K562 (cell line): ENCODE measurements around the gene GLRA3. TPM values are rescaled to one million over a fixed set of nuclear protein-coding genes. Genes with fewer than 3 reads are reported as not detected.

Experiments used
- ATAC-seq: fragments of 200-7000 bp; cut with Tn5 transposase; 3 replicates; pipeline ENCODE4 v1.9.1; 2020; ENCODE audit warnings: moderate library complexity
- BruUV-seq: library from RNA; stranded (reverse); fragments of 400-500 nt; replicated peaks from 2 replicates; lab custom pipeline; 2021; lab: Mats Ljungman, UMichigan
- CTCF ChIA-PET: fragments of 300-600 bp; formaldehyde crosslinking; extraction: SDS; loops from one replicate; lab custom pipeline; 2021; ENCODE audit warnings: low intra/inter-chr PET ratio; lab: Yijun Ruan, JAX
- POLR2A ChIA-PET: fragments of 300-600, 350-650 bp; sonication (Branson Sonifier 250); formaldehyde crosslinking; extraction: SDS; loops from one replicate; lab custom pipeline; 2021; ENCODE audit warnings: antibody characterized with exemption, inconsistent platforms; lab: Yijun Ruan, JAX
- DNase-seq, 4 experiments: peaks; one replicate each; pipeline versions ENCODE4 v3.0.0 to v3.0.0-alpha.2; 2011 to 2018; ENCODE audit warnings: low spot score in 3 of 4, mixed read lengths in 3 of 4; ENCODE audit errors: extremely low read depth in 1 of 4
- FAIRE-seq: peaks from 2 replicates; lab custom pipeline; 2011; peaks lifted over from hg19 to GRCh38; lab: Jason Lieb, UNC
- H2AFZ ChIP-seq: 2 replicates; pipeline ENCODE4 v1.6.0; 2011; ENCODE audit warnings: low read depth, low read length, control low read depth, inconsistent platforms
- H3K27ac ChIP-seq: fragments of 200-600 bp; 3 replicates; pipeline ENCODE4 v1.8.0; 2011; ENCODE audit warnings: low read depth, mild to moderate bottlenecking, control low read depth, inconsistent platforms, low read length, moderate library complexity, mixed read lengths; ENCODE audit errors: extremely low read depth
- H3K27me3 ChIP-seq, 2 experiments: fragments of 300-600 bp in 1 of 2; 2 replicates in 1 of 2; 3 replicates in 1 of 2; pipeline versions ENCODE4 v1.6.0 to v1.8.0; 2011; ENCODE audit warnings: inconsistent platforms in 2 of 2, low read length in 2 of 2, mild to moderate bottlenecking in 1 of 2, mixed read lengths in 1 of 2, moderate library complexity in 1 of 2; ENCODE audit not compliant: control insufficient read depth in 2 of 2, insufficient read depth in 2 of 2
- H3K36me3 ChIP-seq: fragments of 300-600 bp; 3 replicates; pipeline ENCODE4 v1.8.0; 2011; ENCODE audit warnings: mild to moderate bottlenecking, low read length, inconsistent platforms; ENCODE audit not compliant: control insufficient read depth, insufficient read depth
- H3K4me1 ChIP-seq, 2 experiments: fragments of 200-600 bp in 1 of 2; replicated peaks in 1 of 2; 2 replicates in 1 of 2; 3 replicates in 1 of 2; pipeline versions ENCODE4 v1.5.1 to v1.8.0; 2011; ENCODE audit warnings: inconsistent platforms in 2 of 2, low read length in 2 of 2, mild to moderate bottlenecking in 1 of 2, mixed read lengths in 1 of 2, moderate library complexity in 1 of 2; ENCODE audit not compliant: control insufficient read depth in 2 of 2, insufficient read depth in 2 of 2
- H3K4me2 ChIP-seq: 2 replicates; pipeline ENCODE4 v1.6.1; 2011; ENCODE audit warnings: low read length, control low read depth, inconsistent platforms, mixed read lengths; ENCODE audit not compliant: insufficient read depth
- H3K4me3 ChIP-seq: fragments of 200-600 bp; sonication (generic), shearing (Covaris generic); 2 replicates; pipeline ENCODE4 v1.5.1; 2016; ENCODE audit warnings: control low read depth, inconsistent platforms
- H3K79me2 ChIP-seq: fragments of 200-600 bp; 3 replicates; pipeline ENCODE4 v1.8.0; 2011; ENCODE audit warnings: low read length, inconsistent platforms; ENCODE audit not compliant: control insufficient read depth, insufficient read depth
- H3K9ac ChIP-seq, 2 experiments: 2 replicates each; pipeline versions ENCODE4 v1.6.0 to v1.6.1; 2011; ENCODE audit warnings: low read depth in 2 of 2, low read length in 2 of 2, control low read depth in 1 of 2, inconsistent platforms in 1 of 2, mild to moderate bottlenecking in 1 of 2, mixed read lengths in 1 of 2; ENCODE audit not compliant: insufficient read depth in 1 of 2
- H3K9me1 ChIP-seq: one replicate; pipeline ENCODE4 v1.6.0; 2011; ENCODE audit warnings: inconsistent platforms, mild to moderate bottlenecking, low read length, moderate library complexity; ENCODE audit not compliant: control insufficient read depth, insufficient read depth
- H3K9me3 ChIP-seq: replicated peaks from 2 replicates; pipeline ENCODE4 v1.5.1; 2011; ENCODE audit warnings: low read depth, low read length, inconsistent platforms; ENCODE audit not compliant: control insufficient read depth, insufficient read depth
- H4K20me1 ChIP-seq: replicated peaks from 2 replicates; pipeline ENCODE4 v1.6.1; 2011; ENCODE audit warnings: low read length, inconsistent platforms, mixed read lengths; ENCODE audit not compliant: control insufficient read depth, insufficient read depth
- CREBBP ChIP-seq: IDR thresholded peaks from one replicate; pipeline ENCODE4 v1.6.1; 2012; ENCODE audit warnings: low read depth, mild to moderate bottlenecking, control low read depth, inconsistent platforms, low read length
- ETV1 ChIP-seq: fragments of 450-650 bp; conservative IDR thresholded peaks from 2 replicates; pipeline ENCODE4 v1.6.1; 2016; ENCODE audit warnings: missing genetic modification characterization, control low read depth, low read depth, missing compliant biosample characterization
- FOXP1 ChIP-seq: sonication (generic); formaldehyde crosslinking; IDR thresholded peaks from 2 replicates; pipeline ENCODE4 v1.8.0; 2022; ENCODE audit warnings: mild to moderate bottlenecking, missing genetic modification reagents
- KDM2B ChIP-seq: fragments of 250-450 bp; sonication (Bioruptor Pico); IDR thresholded peaks from 2 replicates; pipeline ENCODE4 v1.8.0; 2021; ENCODE audit warnings: mild to moderate bottlenecking, moderate library complexity
- MEF2D ChIP-seq: conservative IDR thresholded peaks from 2 replicates; pipeline ENCODE4 v1.6.1; 2016; ENCODE audit warnings: low read depth, missing genetic modification characterization, missing compliant biosample characterization
- MTA3 ChIP-seq: fragments of 450-650 bp; formaldehyde crosslinking; IDR thresholded peaks from 2 replicates; pipeline ENCODE4 v1.6.1; 2017; ENCODE audit warnings: mild to moderate bottlenecking, borderline replicate concordance
- NFRKB ChIP-seq: fragments of 450-650 bp; IDR thresholded peaks from 2 replicates; pipeline ENCODE4 v1.6.1; 2016; ENCODE audit warnings: low read depth
- RBM15 ChIP-seq: fragments of 200-400 bp; formaldehyde crosslinking; IDR thresholded peaks from 2 replicates; pipeline ENCODE4 v1.6.1; 2018; ENCODE audit warnings: mild to moderate bottlenecking, low read length, moderate library complexity; ENCODE audit not compliant: insufficient read depth
- ZNF431 ChIP-seq: sonication (generic); formaldehyde crosslinking; IDR thresholded peaks from 2 replicates; pipeline ENCODE4 v1.8.0; 2022; ENCODE audit warnings: mild to moderate bottlenecking, missing genetic modification reagents
- WGBS: fragments of 100-300 bp; shearing (Covaris generic); methylation state at CpG from one replicate; pipeline ENCODE4 v1.1.6; 2016; ENCODE audit warnings: low coverage, mixed read lengths; ENCODE audit not compliant: insufficient coverage; ENCODE audit errors: missing lambda C conversion rate; 5-methylcytosine and 5-hydroxymethylcytosine counted together
- in situ Hi-C: fragments of 300-500 bp; cut with MboI; formaldehyde crosslinking; loops from 4 replicates; pipeline ENCODE4 v1.15.0; 2018; ENCODE audit warnings: inconsistent platforms, mixed read lengths
- intact Hi-C: fragments of 100-400 bp; cut with micrococcal nuclease; formaldehyde crosslinking; loops from 2 replicates; pipeline ENCODE4 v1.14.2; 2022
- polyA plus RNA-seq, 8 experiments: library from polyadenylated mRNA; depleted of rRNA in 4 of 8; stranded (reverse) in 5 of 8; unstranded in 3 of 8; fragments of >200 nt; fragmentation: Nextera tagmentation in 2 of 8; fragmentation: Illumina TruSeq in 1 of 8; extraction: Ambion mirVana in 2 of 8; extraction: Trizol in 1 of 8; gene quantifications; 2 replicates each; pipeline versions ENCODE4 v1.2.1 to v1.2.3, GENCODE V29; 2011 to 2014; ENCODE audit warnings: inconsistent platforms in 1 of 8, missing spikeins in 1 of 8
- total RNA-seq, 7 experiments: library from RNA; depleted of rRNA in 6 of 7; stranded (reverse); fragments of >200 nt in 6 of 7; fragmentation: Illumina TruSeq in 2 of 7; extraction: Trizol in 2 of 7; gene quantifications; 2 replicates each; pipeline versions ENCODE4 v1.2.1 to v1.2.3, GENCODE V29; 2011 to 2021; ENCODE audit warnings: low replicate concordance in 1 of 7
- TF ChIP-seq, protein P1 (sequence below): fragments of 150-350 bp; IDR thresholded peaks from 2 replicates; pipeline ENCODE4 v1.6.1; 2014; ENCODE audit warnings: low read depth, mild to moderate bottlenecking, low read length, borderline replicate concordance
- TF ChIP-seq, protein P2 (sequence below): sonication (generic); formaldehyde crosslinking; IDR thresholded peaks from 2 replicates; pipeline ENCODE4 v1.8.0; 2022; ENCODE audit warnings: mild to moderate bottlenecking, missing genetic modification reagents
- TF ChIP-seq, protein P3 (sequence below): IDR thresholded peaks from 2 replicates; pipeline ENCODE4 v1.6.1; 2016; ENCODE audit warnings: missing genetic modification characterization, missing compliant biosample characterization
- TF ChIP-seq, protein P4 (sequence below): fragments of 450-650 bp; formaldehyde crosslinking; conservative IDR thresholded peaks from 2 replicates; pipeline ENCODE4 v1.4.0; 2022; ENCODE audit warnings: mild to moderate bottlenecking, missing genetic modification characterization

Gene GLRA3
- total and polyA plus RNA-seq, 9 of the 15 experiments (the other 6 are each of a cell fraction or from before 2014, with no cell fraction given), result 0.06 to 0.14 (median 0.08) TPM; not detected in 2

DNA sequence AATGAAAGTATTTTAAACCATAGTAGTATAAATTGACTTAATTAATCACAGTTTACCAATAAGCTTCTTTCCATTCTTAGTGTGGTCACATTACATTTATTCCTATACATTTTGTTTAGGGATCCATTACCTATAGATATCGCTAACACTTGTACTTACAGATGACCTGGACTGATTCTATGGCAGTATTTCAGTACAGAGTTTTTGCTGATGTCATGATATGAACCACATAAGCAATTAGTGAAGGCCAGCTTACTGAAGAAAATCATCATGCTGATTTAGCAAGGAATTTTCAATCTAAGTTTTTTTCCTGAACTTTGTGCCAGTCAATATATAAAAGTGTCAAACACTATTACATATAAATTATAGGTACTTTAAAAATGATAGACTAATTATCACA lies 193.3 kb downstream of the GLRA3 start (continued):
- TF ChIP-seq, protein P1, sequence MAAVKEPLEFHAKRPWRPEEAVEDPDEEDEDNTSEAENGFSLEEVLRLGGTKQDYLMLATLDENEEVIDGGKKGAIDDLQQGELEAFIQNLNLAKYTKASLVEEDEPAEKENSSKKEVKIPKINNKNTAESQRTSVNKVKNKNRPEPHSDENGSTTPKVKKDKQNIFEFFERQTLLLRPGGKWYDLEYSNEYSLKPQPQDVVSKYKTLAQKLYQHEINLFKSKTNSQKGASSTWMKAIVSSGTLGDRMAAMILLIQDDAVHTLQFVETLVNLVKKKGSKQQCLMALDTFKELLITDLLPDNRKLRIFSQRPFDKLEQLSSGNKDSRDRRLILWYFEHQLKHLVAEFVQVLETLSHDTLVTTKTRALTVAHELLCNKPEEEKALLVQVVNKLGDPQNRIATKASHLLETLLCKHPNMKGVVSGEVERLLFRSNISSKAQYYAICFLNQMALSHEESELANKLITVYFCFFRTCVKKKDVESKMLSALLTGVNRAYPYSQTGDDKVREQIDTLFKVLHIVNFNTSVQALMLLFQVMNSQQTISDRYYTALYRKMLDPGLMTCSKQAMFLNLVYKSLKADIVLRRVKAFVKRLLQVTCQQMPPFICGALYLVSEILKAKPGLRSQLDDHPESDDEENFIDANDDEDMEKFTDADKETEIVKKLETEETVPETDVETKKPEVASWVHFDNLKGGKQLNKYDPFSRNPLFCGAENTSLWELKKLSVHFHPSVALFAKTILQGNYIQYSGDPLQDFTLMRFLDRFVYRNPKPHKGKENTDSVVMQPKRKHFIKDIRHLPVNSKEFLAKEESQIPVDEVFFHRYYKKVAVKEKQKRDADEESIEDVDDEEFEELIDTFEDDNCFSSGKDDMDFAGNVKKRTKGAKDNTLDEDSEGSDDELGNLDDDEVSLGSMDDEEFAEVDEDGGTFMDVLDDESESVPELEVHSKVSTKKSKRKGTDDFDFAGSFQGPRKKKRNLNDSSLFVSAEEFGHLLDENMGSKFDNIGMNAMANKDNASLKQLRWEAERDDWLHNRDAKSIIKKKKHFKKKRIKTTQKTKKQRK, result no peak
- TF ChIP-seq, protein P2, sequence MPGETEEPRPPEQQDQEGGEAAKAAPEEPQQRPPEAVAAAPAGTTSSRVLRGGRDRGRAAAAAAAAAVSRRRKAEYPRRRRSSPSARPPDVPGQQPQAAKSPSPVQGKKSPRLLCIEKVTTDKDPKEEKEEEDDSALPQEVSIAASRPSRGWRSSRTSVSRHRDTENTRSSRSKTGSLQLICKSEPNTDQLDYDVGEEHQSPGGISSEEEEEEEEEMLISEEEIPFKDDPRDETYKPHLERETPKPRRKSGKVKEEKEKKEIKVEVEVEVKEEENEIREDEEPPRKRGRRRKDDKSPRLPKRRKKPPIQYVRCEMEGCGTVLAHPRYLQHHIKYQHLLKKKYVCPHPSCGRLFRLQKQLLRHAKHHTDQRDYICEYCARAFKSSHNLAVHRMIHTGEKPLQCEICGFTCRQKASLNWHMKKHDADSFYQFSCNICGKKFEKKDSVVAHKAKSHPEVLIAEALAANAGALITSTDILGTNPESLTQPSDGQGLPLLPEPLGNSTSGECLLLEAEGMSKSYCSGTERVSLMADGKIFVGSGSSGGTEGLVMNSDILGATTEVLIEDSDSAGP, result no peak

DNA sequence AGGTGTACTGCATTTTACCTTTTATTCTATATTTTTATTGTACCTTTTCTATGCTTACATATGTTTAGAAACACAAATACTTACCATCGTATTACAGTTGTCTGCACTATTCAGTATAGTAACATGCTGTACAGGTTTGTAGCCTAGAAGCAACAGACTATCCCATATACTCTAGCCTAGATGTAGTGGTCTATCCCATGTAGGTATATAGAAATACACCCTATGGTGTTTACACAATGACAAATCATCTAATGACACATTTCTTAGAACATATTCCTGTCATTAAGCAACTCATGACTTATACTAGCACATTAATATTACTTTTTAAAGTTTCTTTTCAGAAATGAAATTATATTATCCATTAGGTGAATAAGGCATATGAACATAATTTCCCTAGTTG lies 195.6 kb downstream of the GLRA3 start:
- H3K27ac ChIP-seq, result no peak overlapping the region
- ChIA-PET POLR2A (no interaction called here), CTCF (interaction anchor here (0.7 kb wide), 1 partner anchor 271 kb away, joined by 4 read pairs; no protein-coding TSS in a partner anchor)
- FAIRE-seq, result no peak
- H4K20me1 ChIP-seq, result no peaks in the 10 kb centered on the region
- 89% methylated on average over 1 of the region's 1 CpG for WGBS
- no peaks in the 10 kb centered on the region for H3K27me3 ChIP-seq
- H3K9me3 ChIP-seq, result no peaks in the 10 kb centered on the region
- H2AFZ ChIP-seq, result peak overlapping the region; percentile 25; the same call in 1 of the 2 replicates
- in situ Hi-C loops (loop anchor here (10.0 kb wide), 1 partner anchor 269 kb away; no protein-coding TSS in a partner anchor), intact Hi-C loops (loop anchor here (5.0 kb wide), 1 partner anchor 111 kb away; the partner anchor contains the start of gene HPGD)
- H3K9ac ChIP-seq, result no peak overlapping the region
- H3K36me3 ChIP-seq, result no peaks in the 10 kb centered on the region
- no TSS peak for BruUV-seq
- TF ChIP-seq FOXP1, result no peak
- no peak for TF ChIP-seq ETV1 (tag)
- no peak for TF ChIP-seq MTA3
- TF ChIP-seq KDM2B, result no peak
- no peak for TF ChIP-seq NFRKB
- no peak for TF ChIP-seq MEF2D (tag)
- TF ChIP-seq, protein P3, sequence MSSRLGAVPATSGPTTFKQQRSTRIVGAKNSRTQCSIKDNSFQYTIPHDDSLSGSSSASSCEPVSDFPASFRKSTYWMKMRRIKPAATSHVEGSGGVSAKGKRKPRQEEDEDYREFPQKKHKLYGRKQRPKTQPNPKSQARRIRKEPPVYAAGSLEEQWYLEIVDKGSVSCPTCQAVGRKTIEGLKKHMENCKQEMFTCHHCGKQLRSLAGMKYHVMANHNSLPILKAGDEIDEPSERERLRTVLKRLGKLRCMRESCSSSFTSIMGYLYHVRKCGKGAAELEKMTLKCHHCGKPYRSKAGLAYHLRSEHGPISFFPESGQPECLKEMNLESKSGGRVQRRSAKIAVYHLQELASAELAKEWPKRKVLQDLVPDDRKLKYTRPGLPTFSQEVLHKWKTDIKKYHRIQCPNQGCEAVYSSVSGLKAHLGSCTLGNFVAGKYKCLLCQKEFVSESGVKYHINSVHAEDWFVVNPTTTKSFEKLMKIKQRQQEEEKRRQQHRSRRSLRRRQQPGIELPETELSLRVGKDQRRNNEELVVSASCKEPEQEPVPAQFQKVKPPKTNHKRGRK (tag), result no peak
- no peak for TF ChIP-seq ZNF431 (CRISPR knock-in tag)
- no peak for TF ChIP-seq CREBBP
- TF ChIP-seq, protein P4, sequence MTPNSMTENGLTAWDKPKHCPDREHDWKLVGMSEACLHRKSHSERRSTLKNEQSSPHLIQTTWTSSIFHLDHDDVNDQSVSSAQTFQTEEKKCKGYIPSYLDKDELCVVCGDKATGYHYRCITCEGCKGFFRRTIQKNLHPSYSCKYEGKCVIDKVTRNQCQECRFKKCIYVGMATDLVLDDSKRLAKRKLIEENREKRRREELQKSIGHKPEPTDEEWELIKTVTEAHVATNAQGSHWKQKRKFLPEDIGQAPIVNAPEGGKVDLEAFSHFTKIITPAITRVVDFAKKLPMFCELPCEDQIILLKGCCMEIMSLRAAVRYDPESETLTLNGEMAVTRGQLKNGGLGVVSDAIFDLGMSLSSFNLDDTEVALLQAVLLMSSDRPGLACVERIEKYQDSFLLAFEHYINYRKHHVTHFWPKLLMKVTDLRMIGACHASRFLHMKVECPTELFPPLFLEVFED, result no peak
- TF ChIP-seq RBM15, result no peak
- DNase-seq, result no peak
- H3K9me1 ChIP-seq, result no peaks in the 10 kb centered on the region
- ATAC-seq, result peak; percentile 63
- H3K4me3 ChIP-seq, result no peak overlapping the region
- H3K4me2 ChIP-seq, result no peak overlapping the region
- no peaks in the 10 kb centered on the region for H3K79me2 ChIP-seq
- H3K4me1 ChIP-seq, result no peaks in the 10 kb centered on the region
